SK-N-MC (cell line): ENCODE measurements around the gene SNX9.

Experiments used
- DNase-seq: peaks from one replicate; pipeline ENCODE4 v3.0.0-alpha.2; 2011; ENCODE audit warnings: low read depth, low spot score
- H3K27ac ChIP-seq: fragments of 200-600 bp; sonication (generic); 2 replicates; pipeline ENCODE4 v1.5.1; 2016; ENCODE audit warnings: mixed run types
- H3K36me3 ChIP-seq: fragments of 200-600 bp; sonication (generic); 2 replicates; pipeline ENCODE4 v1.6.1; 2017; ENCODE audit warnings: antibody characterized with exemption, low read length, mixed read lengths; ENCODE audit not compliant: insufficient read depth
- H3K4me3 ChIP-seq: fragments of 200-600 bp; sonication (generic); 2 replicates; pipeline ENCODE4 v1.5.1; 2016
- H3K9ac ChIP-seq: fragments of 200-600 bp; sonication (generic); 2 replicates; pipeline ENCODE4 v1.8.0; 2017; ENCODE audit warnings: mixed run types, mixed read lengths; ENCODE audit not compliant: insufficient read length
- H3K9me3 ChIP-seq: fragments of 200-600 bp; sonication (generic); 2 replicates; pipeline ENCODE4 v1.6.1; 2017; ENCODE audit warnings: low read depth, mild to moderate bottlenecking, antibody characterized with exemption, low read length, moderate library complexity, mixed read lengths
- EZH2 ChIP-seq: fragments of 200-600 bp; sonication (generic); IDR thresholded peaks from one replicate; pipeline ENCODE4 v1.6.1; 2017; ENCODE audit warnings: antibody characterized with exemption
- FOXP2 ChIP-seq: optimal IDR thresholded peaks from 2 replicates; pipeline ENCODE3; 2011; ENCODE audit warnings: mild to moderate bottlenecking, moderate library complexity; ENCODE audit not compliant: insufficient read depth; ENCODE audit errors: extremely low read length, control extremely low read depth
- POLR2AphosphoS5 ChIP-seq: IDR thresholded peaks from 2 replicates; pipeline ENCODE4 v1.6.1; 2012; ENCODE audit warnings: mild to moderate bottlenecking, low read depth, low read length, borderline replicate concordance

SNX9 gene

GRCh38 chr6:157951828-157952227 lies 128.8 kb downstream of the SNX9 start:
- no peak for TF ChIP-seq POLR2AphosphoS5
- TF ChIP-seq EZH2 = no peak
- TF ChIP-seq FOXP2 = no peak
- H3K9ac ChIP-seq = no peak overlapping the region
- peaks cover 4% of the 10 kb centered on the region; the same call in 1 of the 2 replicates for H3K9me3 ChIP-seq
- H3K36me3 ChIP-seq = no peaks in the 10 kb centered on the region
- H3K4me3 ChIP-seq = no peak overlapping the region
- DNase-seq = no peak
- no peak overlapping the region for H3K27ac ChIP-seq

GRCh38 chr6:157952861-157953351 lies 129.9 kb downstream of the SNX9 start:
- H3K4me3 ChIP-seq = no peak overlapping the region
- TF ChIP-seq EZH2 = no peak
- H3K9me3 ChIP-seq = peaks cover 7% of the 10 kb centered on the region; the same call in 1 of the 2 replicates

GRCh38 chr6:157953580-157954091 lies 130.6 kb downstream of the SNX9 start:
- Histone ChIP-seq H3K9me3 (peaks cover 8% of the 10 kb centered on the region; the same call in 1 of the 2 replicates), H3K9ac (no peak overlapping the region), H3K4me3 (no peak overlapping the region), H3K36me3 (no peaks in the 10 kb centered on the region), H3K27ac (no peak overlapping the region)
- TF ChIP-seq FOXP2 (no peak), EZH2 (no peak), POLR2AphosphoS5 (no peak)
- DNase-seq = no peak

More at GRCh38 chr6:157952861-157953351, 129.9 kb downstream of the SNX9 start:
- H3K9ac ChIP-seq = no peak overlapping the region
- DNase-seq = no peak
- H3K36me3 ChIP-seq = no peaks in the 10 kb centered on the region
- H3K27ac ChIP-seq = no peak overlapping the region

- H3K9ac ChIP-seq = no peak overlapping the region
- H3K36me3 ChIP-seq = no peaks in the 10 kb centered on the region
- peaks cover 8% of the 10 kb centered on the region; the same call in 1 of the 2 replicates for H3K9me3 ChIP-seq
- no peak overlapping the region for H3K4me3 ChIP-seq
- no peak for TF ChIP-seq EZH2
- no peak for TF ChIP-seq FOXP2
- TF ChIP-seq POLR2AphosphoS5 = no peak
- no peak for DNase-seq
- H3K27ac ChIP-seq = no peak overlapping the region
These were observed 131.4 kb downstream of the SNX9 start for GRCh38 chr6:157954150-157955117.

GRCh38 chr6:157955675-157956074 lies 132.6 kb downstream of the SNX9 start:
- Histone ChIP-seq H3K9me3 (0 out of 2 replicates have a peak, but pooled peaks cover 3% of the 10 kb centered on the region), H3K4me3 (no peak overlapping the region), H3K27ac (no peak overlapping the region), H3K9ac (no peak overlapping the region), H3K36me3 (no peaks in the 10 kb centered on the region)
- TF ChIP-seq FOXP2 (no peak), POLR2AphosphoS5 (no peak), EZH2 (no peak)
- DNase-seq = no peak

GRCh38 chr6:157956171-157956730 lies 133.2 kb downstream of the SNX9 start:
- no peak overlapping the region for H3K4me3 ChIP-seq
- no peak overlapping the region for H3K9ac ChIP-seq
- TF ChIP-seq EZH2 (no peak), FOXP2 (no peak), POLR2AphosphoS5 (no peak)
- no peak overlapping the region for H3K27ac ChIP-seq
- no peak for DNase-seq
- no peaks in the 10 kb centered on the region for H3K36me3 ChIP-seq
- H3K9me3 ChIP-seq = 0 out of 2 replicates have a peak, but pooled peaks cover 3% of the 10 kb centered on the region

- no peaks in the 10 kb centered on the region for H3K36me3 ChIP-seq
- TF ChIP-seq POLR2AphosphoS5 = no peak
- TF ChIP-seq FOXP2 = no peak
- TF ChIP-seq EZH2 = no peak
- no peak for DNase-seq
- no peak overlapping the region for H3K9ac ChIP-seq
- 0 out of 2 replicates have a peak, but pooled peaks cover 3% of the 10 kb centered on the region for H3K9me3 ChIP-seq
- no peak overlapping the region for H3K27ac ChIP-seq
- no peak overlapping the region for H3K4me3 ChIP-seq
These were observed 136.6 kb downstream of the SNX9 start for GRCh38 chr6:157959451-157960227.
